ENCODE results near the gene BNC2.

Gene BNC2

GRCh38 chr9:16434526-16434925, 435.9 kb downstream of the BNC2 start:
- peak; percentile 89 for DNase-seq

DNA sequence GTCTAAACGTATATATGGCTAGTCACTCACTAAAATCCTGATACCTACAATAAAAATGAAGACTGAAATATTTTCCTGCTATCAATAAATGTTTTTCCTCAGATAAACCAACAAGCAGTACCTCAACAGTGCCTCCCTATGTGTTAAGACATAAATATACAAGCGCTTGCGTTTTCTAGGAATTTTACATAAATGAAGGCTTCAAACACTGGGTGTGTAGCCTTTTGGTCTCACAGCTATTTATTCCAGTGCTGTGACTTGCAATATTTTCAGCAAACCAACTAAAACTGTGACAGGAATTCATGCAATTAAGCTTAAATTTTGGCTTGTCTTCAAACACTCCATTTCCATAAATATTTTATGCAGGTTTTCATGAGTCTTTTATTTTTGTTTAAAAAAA, 437.0 kb downstream of the BNC2 start:
- no peak for DNase-seq

DNA sequence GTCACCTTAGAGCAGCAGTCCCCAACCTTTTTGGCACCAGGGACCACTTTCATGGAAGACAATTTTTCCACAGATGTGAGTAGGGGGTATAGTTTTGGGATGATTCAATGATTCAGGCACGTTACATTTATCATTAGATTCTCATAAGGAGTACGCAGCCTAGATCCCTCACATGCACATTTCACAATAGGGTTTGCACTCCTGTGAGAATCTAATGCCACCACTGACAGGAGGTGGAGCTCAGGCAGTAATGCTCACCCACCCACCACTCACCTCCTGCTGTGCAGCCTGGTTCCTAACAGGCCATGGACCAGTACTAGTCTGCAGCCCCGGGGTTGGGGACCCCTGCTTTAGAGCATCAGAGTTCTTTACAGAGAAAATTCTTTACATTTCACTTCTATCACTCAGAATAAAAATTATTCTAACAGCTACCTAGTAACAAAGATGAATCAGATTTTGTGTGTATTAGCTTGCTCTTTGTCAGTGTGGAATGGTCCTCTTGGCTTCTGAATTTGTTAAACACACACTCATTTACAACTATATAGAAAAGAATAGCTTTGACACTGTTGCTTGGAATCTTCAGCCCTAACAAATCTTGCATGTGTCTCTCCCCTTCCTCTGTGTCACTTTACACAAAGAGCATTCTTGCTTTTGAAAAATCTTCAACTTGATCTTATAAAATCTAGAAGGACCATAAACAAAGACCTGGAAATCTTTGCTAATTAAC, 438.6 kb downstream of the BNC2 start:
- DNase-seq, result no peak

GRCh38 chr9:16429671-16430070, 440.8 kb downstream of the BNC2 start:
- DNase-seq, result no peak

- no peak for DNase-seq
Measured at GRCh38 chr9:16427873-16428427, 442.5 kb downstream of the BNC2 start.

DNA sequence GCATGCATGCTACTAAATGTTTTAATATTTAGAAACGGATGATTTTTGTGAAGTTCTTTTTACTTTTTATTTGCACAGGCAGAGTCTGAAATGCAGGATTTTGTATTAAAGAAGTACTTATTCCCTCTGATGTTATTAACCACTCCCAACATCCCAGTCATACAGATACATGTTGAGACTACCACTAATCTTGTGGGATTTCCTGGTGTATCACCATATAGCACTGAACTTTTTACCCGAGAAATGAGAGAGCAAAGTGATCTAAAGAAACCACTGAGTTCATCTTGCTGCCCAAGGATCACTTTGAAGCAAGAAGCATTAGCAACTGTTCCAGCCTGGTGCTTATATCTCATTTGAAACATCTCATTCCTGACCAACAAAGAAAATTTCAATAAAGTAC, 443.8 kb downstream of the BNC2 start:
- DNase-seq, result no peak

DNA sequence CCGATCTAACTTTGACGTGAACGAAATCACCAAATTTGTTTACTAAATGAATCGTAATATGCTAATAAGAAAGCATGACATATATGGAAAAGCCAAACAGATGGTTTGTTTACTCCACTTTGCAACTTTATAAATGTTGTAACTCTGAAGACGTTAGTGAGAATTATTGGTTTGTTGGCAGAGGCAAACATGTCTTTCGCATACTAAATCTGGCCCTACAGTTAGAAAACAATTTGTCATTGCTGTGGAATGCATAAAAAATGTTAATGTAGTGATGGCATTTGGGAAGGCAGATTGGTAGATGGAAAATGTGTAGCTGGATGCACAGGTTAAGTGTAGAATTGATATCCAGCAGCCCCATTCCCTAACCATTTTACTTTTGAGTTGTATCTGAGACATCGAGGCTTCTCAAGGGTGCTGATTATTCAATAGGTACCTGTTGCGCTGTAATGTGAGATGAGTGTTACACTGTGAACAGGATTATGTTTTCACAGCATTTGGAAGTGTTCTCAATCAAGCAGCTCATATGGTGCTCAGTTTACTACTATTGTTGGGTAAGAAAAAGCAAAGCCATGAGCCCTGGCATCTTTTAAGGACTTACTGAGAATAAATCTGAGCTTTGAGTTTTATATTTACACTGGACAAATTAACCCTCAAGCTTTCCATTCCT, 444.8 kb downstream of the BNC2 start:
- peak; percentile 74 for DNase-seq

DNA sequence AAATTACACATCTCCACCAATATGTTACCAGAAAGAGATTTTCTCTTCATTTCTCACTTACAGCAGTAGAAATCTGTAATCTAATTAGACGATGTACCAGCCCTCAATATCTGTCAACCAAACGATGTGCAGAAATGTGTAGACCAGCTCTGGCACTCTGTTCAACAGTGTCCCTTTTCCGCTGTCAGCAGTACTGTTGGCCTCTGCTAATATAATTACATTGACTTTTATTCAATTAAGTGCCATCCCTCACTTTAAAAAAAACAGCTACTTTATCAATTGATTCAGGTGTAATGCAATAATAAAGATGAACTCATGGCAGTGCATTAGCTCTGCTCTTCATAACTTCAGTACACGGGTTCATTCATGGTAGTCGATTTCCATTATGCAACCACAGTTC, 448.4 kb downstream of the BNC2 start:
- no peak for DNase-seq

GRCh38 chr9:16421532-16421931, 448.9 kb downstream of the BNC2 start:
- DNase-seq, result peak; percentile 74

- DNase-seq, result no peak
Measured at GRCh38 chr9:16419124-16419523, 451.3 kb downstream of the BNC2 start.

DNA sequence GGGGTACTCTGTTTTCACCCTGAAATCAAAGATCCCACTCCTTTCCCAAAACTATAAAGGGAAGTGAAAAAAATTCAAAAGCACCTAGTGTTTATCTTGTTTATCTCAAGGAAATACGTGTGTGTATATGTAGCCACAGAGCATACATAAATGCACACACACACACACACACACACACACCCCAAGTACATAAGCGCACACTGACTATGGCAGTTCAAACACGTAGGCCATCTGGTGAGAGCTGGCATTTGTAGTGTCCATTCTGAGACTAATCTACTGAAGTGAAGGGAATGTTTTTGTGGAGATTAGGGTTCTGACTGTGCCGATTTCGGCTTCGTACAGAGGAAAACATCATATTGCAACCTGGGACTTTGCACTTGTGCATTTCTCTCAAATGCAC, 451.7 kb downstream of the BNC2 start:
- DNase-seq, result no peak

DNA sequence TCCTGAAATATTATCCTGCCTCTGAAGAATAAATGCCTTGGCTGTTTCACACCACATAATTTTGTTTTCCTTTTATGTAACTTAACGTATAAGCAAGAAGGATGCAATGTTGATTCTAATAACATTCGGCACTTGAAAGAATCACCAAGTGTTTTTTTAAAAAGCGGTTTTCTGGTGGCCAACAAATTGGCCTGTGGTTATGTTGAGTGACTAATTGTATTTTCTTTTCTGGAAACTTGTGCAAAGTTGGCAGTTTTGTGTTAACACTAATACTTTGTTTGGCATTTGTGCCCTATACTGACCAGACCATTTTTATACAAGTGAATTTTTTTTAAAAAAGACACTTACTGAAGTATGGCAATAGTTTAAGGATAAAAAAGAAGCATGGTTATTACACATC, 452.7 kb downstream of the BNC2 start:
- peak; percentile 45 for DNase-seq

- peak; percentile 87 for DNase-seq
Measured at GRCh38 chr9:16417161-16417560, 453.3 kb downstream of the BNC2 start.

DNA sequence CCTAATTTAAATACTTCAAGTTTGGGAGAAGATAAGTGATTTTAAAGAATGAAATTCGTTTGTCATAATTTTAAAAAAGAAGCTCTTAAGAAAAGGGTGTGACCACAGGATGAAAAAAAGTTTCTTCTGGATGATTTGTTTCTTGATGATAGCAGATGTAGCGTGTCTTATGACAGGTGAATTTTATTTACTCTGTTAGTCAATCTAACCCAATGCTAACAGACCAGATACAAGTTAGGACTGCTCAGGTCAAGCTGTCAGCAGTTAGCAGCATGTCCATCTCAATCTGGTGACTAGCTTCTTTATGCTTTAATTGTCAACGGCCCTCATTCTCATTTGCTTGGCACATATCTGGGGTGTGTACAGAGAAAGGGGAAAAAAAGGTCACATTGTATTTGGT, 456.0 kb downstream of the BNC2 start:
- DNase-seq, result no peak

GRCh38 chr9:16413509-16414016, 456.9 kb downstream of the BNC2 start:
- peak; percentile 89 for DNase-seq

- DNase-seq, result no peak
Measured at GRCh38 chr9:16412740-16413139, 457.7 kb downstream of the BNC2 start.

DNA sequence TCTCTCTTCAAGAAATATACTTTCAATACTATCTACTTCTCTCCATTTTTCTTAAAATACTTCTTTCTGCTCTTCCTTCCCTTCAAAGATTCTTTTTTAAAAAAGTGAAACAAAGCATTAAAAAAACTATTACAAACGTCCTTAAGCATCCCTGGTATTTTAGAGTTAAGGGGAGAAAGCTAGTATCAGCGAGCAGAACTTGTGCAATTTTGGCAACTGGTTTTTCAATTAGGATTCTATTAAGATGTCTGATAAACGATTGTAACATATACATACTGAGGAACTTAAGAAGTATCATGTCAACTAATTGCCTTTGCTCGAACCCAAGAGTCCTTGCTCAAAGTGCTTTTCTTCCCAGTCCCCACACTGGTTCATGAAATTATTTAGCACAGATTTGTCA, 459.2 kb downstream of the BNC2 start:
- no peak for DNase-seq

- peak; percentile 69 for DNase-seq
Measured at GRCh38 chr9:16410601-16411280, 459.7 kb downstream of the BNC2 start.

GRCh38 chr9:16407617-16408016, 462.9 kb downstream of the BNC2 start:
- DNase-seq, result no peak

GRCh38 chr9:16406526-16407225, 463.8 kb downstream of the BNC2 start:
- no peak for DNase-seq

DNA sequence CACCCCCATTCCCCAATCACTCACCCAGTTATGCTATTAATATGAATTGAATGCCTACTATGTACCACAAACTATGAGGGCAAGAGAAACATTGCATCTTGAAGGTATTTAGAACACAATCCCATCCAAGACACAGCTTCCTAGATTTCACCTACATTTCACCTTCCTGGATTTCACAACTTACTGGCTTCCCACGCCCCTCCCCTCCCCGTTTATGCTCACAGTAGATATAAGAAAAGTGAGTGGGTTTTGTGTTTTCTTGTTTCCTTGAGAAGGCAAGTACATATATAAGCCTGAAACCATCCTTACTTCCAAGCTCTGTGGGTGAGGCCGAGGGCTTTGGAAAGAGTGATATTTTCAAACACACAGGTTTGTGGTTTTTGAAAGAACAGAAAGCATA, 465.0 kb downstream of the BNC2 start:
- peak; percentile 7 for DNase-seq

DNA sequence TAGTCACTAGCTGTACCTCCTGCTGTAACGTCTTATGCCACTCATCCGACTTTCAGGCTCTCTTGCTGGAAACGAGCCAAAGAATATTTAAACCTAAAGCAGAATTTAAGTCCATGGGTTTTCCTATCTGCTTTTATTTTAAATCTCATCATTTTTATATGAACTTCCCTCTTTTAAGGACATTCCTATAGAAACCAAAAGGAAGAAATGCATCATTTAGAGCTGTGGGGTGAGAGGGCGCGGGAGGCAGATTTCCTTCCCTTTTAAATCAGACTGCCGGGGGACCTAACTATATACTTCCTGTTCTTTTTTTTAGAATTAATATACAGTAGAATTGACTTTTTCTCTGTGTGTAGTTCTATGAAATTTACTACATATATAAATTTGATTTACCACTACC, 468.8 kb downstream of the BNC2 start:
- no peak for DNase-seq

DNA sequence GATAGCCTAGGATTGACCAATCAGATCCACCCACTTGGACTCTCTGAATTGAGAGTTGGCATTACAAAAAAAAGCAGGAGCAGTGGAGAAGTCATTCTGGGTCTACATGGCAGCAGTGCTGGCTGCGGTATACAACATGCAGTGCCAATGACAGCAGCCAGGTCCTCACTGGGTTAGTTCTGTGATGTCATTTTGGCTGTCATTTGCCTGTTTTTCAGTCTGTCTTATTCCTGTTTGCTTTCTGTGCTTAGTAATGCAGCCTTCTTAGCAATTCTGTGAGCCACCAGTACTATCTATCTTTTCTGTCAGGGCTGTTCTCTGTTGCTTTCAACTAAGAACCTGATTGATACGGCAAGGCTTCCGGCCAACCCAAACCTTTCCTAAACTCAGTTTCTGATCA, 471.8 kb downstream of the BNC2 start:
- DNase-seq, result no peak

Measured in fibroblast of skin of right quadriceps (primary cell).